Endodermal cell (in vitro differentiated cells): ENCODE measurements around the gene CHN2. TPM values are rescaled to one million over a fixed set of nuclear protein-coding genes. Genes with fewer than 3 reads are reported as not detected.
A peak's percentile ranks its signal among the peaks of the same experiment; 100 is the strongest.

Experiments used
- DNase-seq: peaks from one replicate; pipeline ENCODE4 v3.0.0-alpha.2; 2017
- H3K27ac ChIP-seq: 2 replicates; pipeline ENCODE4 v1.5.1; 2013; ENCODE audit warnings: mild to moderate bottlenecking, low read depth, low read length, moderate library complexity
- H3K27me3 ChIP-seq: 2 replicates; pipeline ENCODE4 v1.6.1; 2013; ENCODE audit warnings: mild to moderate bottlenecking, low read length, moderate library complexity; ENCODE audit not compliant: insufficient read depth, control insufficient read depth, poor library complexity, severe bottlenecking
- H3K36me3 ChIP-seq: 2 replicates; pipeline ENCODE4 v1.7.0; 2013; ENCODE audit warnings: mild to moderate bottlenecking, low read length, moderate library complexity; ENCODE audit not compliant: control insufficient read depth, insufficient read depth
- H3K4me1 ChIP-seq: one replicate; pipeline ENCODE4 v1.7.0; 2013; ENCODE audit warnings: low read length; ENCODE audit not compliant: control insufficient read depth, insufficient read depth
- H3K4me3 ChIP-seq: 2 replicates; pipeline ENCODE4 v1.5.1; 2013; ENCODE audit warnings: mild to moderate bottlenecking, low read length, moderate library complexity
- H3K9ac ChIP-seq: 2 replicates; pipeline ENCODE4 v1.6.1; 2013; ENCODE audit warnings: mild to moderate bottlenecking, low read length, moderate library complexity; ENCODE audit not compliant: poor library complexity, severe bottlenecking; ENCODE audit errors: extremely low read depth
- H3K9me3 ChIP-seq: 2 replicates; pipeline ENCODE4 v1.6.1; 2013; ENCODE audit warnings: mild to moderate bottlenecking, low read length, moderate library complexity; ENCODE audit not compliant: control insufficient read depth
- H3K27ac Mint-ChIP-seq: 2 replicates; pipeline ENCODE4 v1.8.0; 2020; ENCODE audit warnings: mixed read lengths
- H3K27me3 Mint-ChIP-seq: 2 replicates; pipeline ENCODE4 v1.8.0; 2021; ENCODE audit warnings: mild to moderate bottlenecking, mixed read lengths; ENCODE audit not compliant: insufficient read depth
- H3K36me3 Mint-ChIP-seq: 2 replicates; pipeline ENCODE4 v1.8.0; 2020; ENCODE audit warnings: low read depth, mixed read lengths
- H3K4me1 Mint-ChIP-seq: 2 replicates; pipeline ENCODE4 v1.8.0; 2020; ENCODE audit warnings: mixed read lengths
- H3K4me3 Mint-ChIP-seq: 2 replicates; pipeline ENCODE4 v1.8.0; 2020; ENCODE audit warnings: mild to moderate bottlenecking, moderate library complexity, mixed read lengths
- H3K9me3 Mint-ChIP-seq: 2 replicates; pipeline ENCODE4 v1.8.0; 2020; ENCODE audit warnings: mild to moderate bottlenecking, mixed read lengths
- CTCF ChIP-seq: fragments of 200-600 bp; sonication (generic); conservative IDR thresholded peaks from 2 replicates; pipeline ENCODE4 v1.5.0; 2021; ENCODE audit warnings: antibody characterized with exemption, mild to moderate bottlenecking
- WGBS, 2 experiments: methylation state at CpG; one replicate each; pipeline versions ENCODE4 v1.1.5 to v1.1.7; 2013; ENCODE audit warnings: missing lambda C conversion rate in 2 of 2, mixed read lengths in 1 of 2; ENCODE audit not compliant: insufficient coverage in 1 of 2, insufficient read length in 1 of 2; 5-methylcytosine and 5-hydroxymethylcytosine counted together
- total RNA-seq, 2 donors: library from RNA; stranded (reverse); fragmentation: NEBNext Ultra II Directional in 1 of 2; extraction: Animal tissue kit (Norgen Biotek cat#: 25700) in 1 of 2; gene quantifications; 2 replicates in 1 of 2; 3 replicates in 1 of 2; pipeline ENCODE4 v1.2.1, GENCODE V29; 2021

Gene CHN2
- total RNA-seq, 2 donors from 2014 or later: 14.0 to 14.1 TPM

GRCh38 chr7:29478226-29478625 is 283.7 kb downstream of the CHN2 start:
- Histone ChIP-seq H3K36me3 (no peaks in the 10 kb centered on the region), H3K4me3 (no peak overlapping the region), H3K4me1 (no peaks in the 10 kb centered on the region), H3K9ac (no peak overlapping the region), H3K27me3 (no peaks in the 10 kb centered on the region), H3K9me3 (no peaks in the 10 kb centered on the region), H3K27ac (no peak overlapping the region)
- H3K4me3 Mint-ChIP-seq: no peak overlapping the region
- H3K4me1 Mint-ChIP-seq: no peaks in the 10 kb centered on the region
- no peaks in the 10 kb centered on the region for H3K9me3 Mint-ChIP-seq
- H3K36me3 Mint-ChIP-seq: no peaks in the 10 kb centered on the region
- TF ChIP-seq CTCF: no peak
- H3K27ac Mint-ChIP-seq: no peak overlapping the region
- 96 to 97% methylated on average over 3 of the region's 3 CpGs for WGBS, 2 experiments
- no peaks in the 10 kb centered on the region for H3K27me3 Mint-ChIP-seq
- no peak for DNase-seq

- H3K27me3 ChIP-seq: no peaks in the 10 kb centered on the region
- no peak overlapping the region for H3K27ac ChIP-seq
- no peaks in the 10 kb centered on the region for H3K9me3 ChIP-seq
- H3K4me1 ChIP-seq: no peaks in the 10 kb centered on the region
- Mint-ChIP-seq H3K4me1 (no peaks in the 10 kb centered on the region), H3K27ac (no peak overlapping the region), H3K36me3 (no peaks in the 10 kb centered on the region), H3K27me3 (no peaks in the 10 kb centered on the region), H3K9me3 (no peaks in the 10 kb centered on the region), H3K4me3 (no peak overlapping the region)
- no peak overlapping the region for H3K4me3 ChIP-seq
- WGBS, 2 experiments: 96 to 100% methylated on average over 3 to 4 of the region's 4 CpGs
- no peak for DNase-seq
- H3K36me3 ChIP-seq: no peaks in the 10 kb centered on the region
- no peak for TF ChIP-seq CTCF
- no peak overlapping the region for H3K9ac ChIP-seq
Measured at GRCh38 chr7:29478687-29479240, 284.2 kb downstream of the CHN2 start.

- no peaks in the 10 kb centered on the region for H3K36me3 Mint-ChIP-seq
- H3K4me3 Mint-ChIP-seq: no peak overlapping the region
- Histone ChIP-seq H3K4me1 (no peaks in the 10 kb centered on the region), H3K27ac (peak overlapping the region; percentile 86), H3K36me3 (no peaks in the 10 kb centered on the region), H3K9me3 (no peaks in the 10 kb centered on the region), H3K9ac (no peak overlapping the region), H3K4me3 (no peak overlapping the region), H3K27me3 (no peaks in the 10 kb centered on the region)
- no peak for TF ChIP-seq CTCF
- H3K27ac Mint-ChIP-seq: no peak overlapping the region
- no peaks in the 10 kb centered on the region for H3K9me3 Mint-ChIP-seq
- DNase-seq: no peak
- whole genome bisulfite sequencing, 2 experiments: 64 to 78% methylated on average over 13 to 17 of the region's 17 CpGs
- no peaks in the 10 kb centered on the region for H3K4me1 Mint-ChIP-seq
- H3K27me3 Mint-ChIP-seq: no peaks in the 10 kb centered on the region
Measured at GRCh38 chr7:29479301-29480200, 285.0 kb downstream of the CHN2 start.
